Endothelial cell of umbilical vein (primary cell): Measurements from ENCODE around the gene TBC1D8. TPM values are rescaled to one million over a fixed set of nuclear protein-coding genes. Genes with fewer than 3 reads are reported as not detected.

Source experiments
- BruUV-seq: library from RNA; stranded (reverse); fragments of 400-500 nt; replicated peaks from 2 replicates; lab custom pipeline; 2021; lab: Mats Ljungman, UMichigan
- CTCF ChIA-PET: fragments of 300-600, 350-600 bp; sonication (Branson Sonifier 250); formaldehyde crosslinking; loops from one replicate; lab custom pipeline; 2021; ENCODE audit warnings: antibody characterized with exemption, inconsistent platforms; lab: Charles Lee
- POLR2A ChIA-PET: fragments of 300-600, 350-600 bp; sonication (Branson Sonifier 250); formaldehyde crosslinking; loops from one replicate; lab custom pipeline; 2021; ENCODE audit warnings: antibody characterized with exemption, inconsistent platforms; lab: Charles Lee
- DNase-seq: peaks from one replicate; pipeline ENCODE4 v3.0.0-alpha.2; 2011; ENCODE audit warnings: low read depth, low spot score
- FAIRE-seq: peaks from 2 replicates; lab custom pipeline; 2011; peaks lifted over from hg19 to GRCh38; lab: Jason Lieb, UNC
- H2AFZ ChIP-seq: 2 replicates; pipeline ENCODE4 v1.6.0; 2012; ENCODE audit warnings: low read depth, low read length, control low read depth, inconsistent platforms
- H3K27ac ChIP-seq: 2 replicates; pipeline ENCODE4 v1.5.1; 2011; ENCODE audit warnings: low read depth, mild to moderate bottlenecking, control low read depth, low read length, moderate library complexity; ENCODE audit not compliant: insufficient read depth
- H3K27me3 ChIP-seq, 2 experiments: 2 replicates each; pipeline versions ENCODE4 v1.6.0 to v1.6.1; 2011; ENCODE audit warnings: low read length in 2 of 2, mixed read lengths in 1 of 2; ENCODE audit not compliant: control insufficient read depth in 2 of 2, insufficient read depth in 2 of 2
- H3K36me3 ChIP-seq, 2 experiments: 2 replicates in 1 of 2; 3 replicates in 1 of 2; pipeline ENCODE4 v1.5.1; 2011; ENCODE audit warnings: low read length in 2 of 2, mild to moderate bottlenecking in 1 of 2, moderate library complexity in 1 of 2; ENCODE audit not compliant: control insufficient read depth in 2 of 2, insufficient read depth in 2 of 2; ENCODE audit errors: extremely low read depth in 1 of 2
- H3K4me1 ChIP-seq: 3 replicates; pipeline ENCODE4 v1.5.1; 2011; ENCODE audit warnings: mild to moderate bottlenecking, low read length; ENCODE audit not compliant: control insufficient read depth, insufficient read depth; ENCODE audit errors: extremely low read depth
- H3K4me2 ChIP-seq: 2 replicates; pipeline ENCODE4 v1.6.1; 2011; ENCODE audit warnings: low read length, control low read depth, mixed read lengths; ENCODE audit not compliant: insufficient read depth
- H3K4me3 ChIP-seq, 3 experiments: fragments of 200-600 bp in 1 of 3; sonication (generic), shearing (Covaris generic) in 1 of 3; replicated peaks in 1 of 3; 2 replicates each; pipeline ENCODE4 v1.5.1; 2011 to 2016; ENCODE audit warnings: control low read depth in 3 of 3, low read length in 3 of 3, mild to moderate bottlenecking in 2 of 3, inconsistent platforms in 1 of 3, low read depth in 1 of 3, moderate library complexity in 1 of 3; ENCODE audit not compliant: insufficient read depth in 1 of 3
- H3K79me2 ChIP-seq: 2 replicates; pipeline ENCODE4 v1.6.0; 2012; ENCODE audit warnings: low read length, inconsistent platforms; ENCODE audit not compliant: control insufficient read depth, insufficient read depth
- H3K9ac ChIP-seq: replicated peaks from 2 replicates; pipeline ENCODE3; 2011; ENCODE audit warnings: low read length, control low read depth; ENCODE audit not compliant: insufficient read depth; ENCODE audit errors: extremely low read depth
- H3K9me1 ChIP-seq: replicated peaks from 3 replicates; pipeline ENCODE4 v1.6.0; 2011; ENCODE audit warnings: mild to moderate bottlenecking, low read length; ENCODE audit not compliant: control insufficient read depth, insufficient read depth; ENCODE audit errors: extremely low read depth
- H3K9me3 ChIP-seq: replicated peaks from 2 replicates; pipeline ENCODE4 v1.5.1; 2012; ENCODE audit warnings: low read length, inconsistent platforms; ENCODE audit not compliant: control insufficient read depth, insufficient read depth
- H4K20me1 ChIP-seq: replicated peaks from 2 replicates; pipeline ENCODE3; 2011; ENCODE audit warnings: mild to moderate bottlenecking, low read length; ENCODE audit not compliant: control insufficient read depth, insufficient read depth; ENCODE audit errors: extremely low read depth
- CTCF ChIP-seq, 2 donors: IDR thresholded peaks; 1 replicate in 1 of 2; 2 replicates in 1 of 2; pipeline ENCODE4 v1.5.1; 2011; ENCODE audit warnings: low read length in 2 of 2, mild to moderate bottlenecking in 2 of 2, moderate library complexity in 2 of 2, control low read depth in 1 of 2, inconsistent platforms in 1 of 2, low read depth in 1 of 2; ENCODE audit not compliant: insufficient read depth in 1 of 2; ENCODE audit errors: extremely low read depth in 1 of 2
- EZH2 ChIP-seq: IDR thresholded peaks from 2 replicates; pipeline ENCODE4 v1.6.1; 2012; ENCODE audit warnings: borderline replicate concordance, low read depth, mild to moderate bottlenecking, moderate library complexity, low read length, inconsistent platforms; ENCODE audit not compliant: severe bottlenecking
- FOS ChIP-seq: IDR thresholded peaks from 2 replicates; pipeline ENCODE4 v1.6.1; 2011; ENCODE audit warnings: mild to moderate bottlenecking, low read length, moderate library complexity, borderline replicate concordance; ENCODE audit not compliant: insufficient read depth
- GATA2 ChIP-seq: IDR thresholded peaks from 2 replicates; pipeline ENCODE4 v1.7.0; 2011; ENCODE audit warnings: low read depth, mild to moderate bottlenecking, moderate library complexity, mixed read lengths, low read length; ENCODE audit not compliant: insufficient read length, insufficient read depth
- JUN ChIP-seq: IDR thresholded peaks from 2 replicates; pipeline ENCODE4 v1.6.1; 2011; ENCODE audit warnings: borderline replicate concordance, low read depth; ENCODE audit not compliant: insufficient read length, insufficient read depth
- MYC ChIP-seq: IDR thresholded peaks from one replicate; pipeline ENCODE4 v1.6.1; 2011; ENCODE audit warnings: mild to moderate bottlenecking, low read depth, low read length
- POLR2A ChIP-seq: IDR thresholded peaks from 2 replicates; pipeline ENCODE4 v1.6.1; 2012; ENCODE audit warnings: low read depth, mild to moderate bottlenecking, control low read depth, low read length
- POLR2AphosphoS5 ChIP-seq: IDR thresholded peaks from 2 replicates; pipeline ENCODE4 v1.6.1; 2012; ENCODE audit warnings: low read depth, mild to moderate bottlenecking, control low read depth, low read length, moderate library complexity; ENCODE audit not compliant: insufficient read depth
- dilution Hi-C: fragments of 300-500 bp; cut with MboI; formaldehyde crosslinking; loops from one replicate; pipeline ENCODE4 v1.15.0; 2019; ENCODE audit warnings: low sequenced_read_pairs; ENCODE audit not compliant: extremely low pct_ligation_motif_present
- intact Hi-C: fragments of 100-400 bp; cut with micrococcal nuclease; formaldehyde crosslinking; loops from one replicate; pipeline ENCODE4 v1.10.0; 2022
- polyA plus RNA-seq, 4 experiments: library from polyadenylated mRNA; depleted of rRNA in 3 of 4; stranded (reverse) in 3 of 4; unstranded in 1 of 4; fragments of >200 nt; gene quantifications; 2 replicates each; pipeline versions ENCODE4 v1.2.1 to v1.2.3, GENCODE V29; 2011 to 2012; ENCODE audit warnings: missing spikeins in 1 of 4
- total RNA-seq: library from RNA; stranded (reverse); gene quantifications from 2 replicates; pipeline ENCODE4 v1.2.3, GENCODE V29; 2021
- TF ChIP-seq, protein P1 (sequence below): IDR thresholded peaks from 2 replicates; pipeline ENCODE4 v1.6.1; 2011; ENCODE audit not compliant: insufficient read depth, insufficient read length

TBC1D8 gene
- total and polyA plus RNA-seq, 2 donors (not counting 3 experiments of a cell fraction or from before 2014, with no cell fraction given) = 28.5 to 32.1 TPM

- no peak for DNase-seq
- Histone ChIP-seq H3K36me3 (peaks cover 3 to 37% of the 10 kb centered on the region in 2 experiments), H4K20me1 (no peaks in the 10 kb centered on the region), H3K4me1 (no peaks in the 10 kb centered on the region), H3K9ac (no peak overlapping the region), H2AFZ (no peak overlapping the region), H3K4me3 (no peak overlapping the region), H3K27ac (no peak overlapping the region), H3K9me1 (no peaks in the 10 kb centered on the region), H3K79me2 (no peaks in the 10 kb centered on the region), H3K9me3 (no peaks in the 10 kb centered on the region), H3K4me2 (no peak overlapping the region), H3K27me3 (no peaks in the 10 kb centered on the region)
- ChIA-PET POLR2A (no interaction called here), CTCF (no interaction called here)
- BruUV-seq = no TSS peak
- intact Hi-C loops (no loop called here), dilution Hi-C loops (no loop called here)
- FAIRE-seq = no peak
- TF ChIP-seq GATA2 (no peak), POLR2AphosphoS5 (no peak), EZH2 (no peak), JUN (no peak), MYC (no peak), FOS (no peak), CTCF (IDR thresholded peaks at IDR 0.05; ENCODE audit: extremely low read depth in 1 of 2, insufficient read depth in 1 of 2, low read depth in 1 of 2, low read length in 2 of 2) (no peak), POLR2A (no peak)
- TF ChIP-seq, protein P1, sequence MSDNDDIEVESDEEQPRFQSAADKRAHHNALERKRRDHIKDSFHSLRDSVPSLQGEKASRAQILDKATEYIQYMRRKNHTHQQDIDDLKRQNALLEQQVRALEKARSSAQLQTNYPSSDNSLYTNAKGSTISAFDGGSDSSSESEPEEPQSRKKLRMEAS = no peak
Observed at GRCh38 chr2:100968146-100969145, 182.7 kb downstream of the TBC1D8 start.
